Upper lobe of right lung (tissue), 1 donor: ENCODE measurements around the gene CUTC. TPM values are rescaled to one million over a fixed set of nuclear protein-coding genes. Genes with fewer than 3 reads are reported as not detected.

Source experiments
- ATAC-seq: fragments of 200-7000 bp; cut with Tn5 transposase; one replicate; pipeline ENCODE4 v1.9.1; 2020; ENCODE audit warnings: mild to moderate bottlenecking, moderate library complexity
- DNase-seq: peaks from one replicate; pipeline ENCODE4 v3.0.0-alpha.2; 2020
- H3K27ac ChIP-seq: fragments of 200-600 bp; one replicate; pipeline ENCODE4 v1.8.0; 2022
- H3K27me3 ChIP-seq: fragments of 200-600 bp; one replicate; pipeline ENCODE4 v1.8.0; 2022; ENCODE audit warnings: mild to moderate bottlenecking
- H3K36me3 ChIP-seq: fragments of 200-600 bp; one replicate; pipeline ENCODE4 v1.8.0; 2022
- H3K4me1 ChIP-seq: fragments of 200-600 bp; one replicate; pipeline ENCODE4 v1.8.0; 2022
- H3K4me3 ChIP-seq: fragments of 200-600 bp; one replicate; pipeline ENCODE4 v1.8.0; 2022; ENCODE audit warnings: mild to moderate bottlenecking
- H3K9me3 ChIP-seq: fragments of 200-600 bp; one replicate; pipeline ENCODE4 v1.8.0; 2022
- intact Hi-C: fragments of 100-400 bp; cut with DNase I; formaldehyde crosslinking; loops from one replicate; pipeline ENCODE4 v1.11.0; 2022
- total RNA-seq: library from RNA; stranded (reverse); fragmentation: NEBNext Ultra II Directional; extraction: Animal tissue kit (Norgen Biotek cat#: 25700); gene quantifications from one replicate; pipeline ENCODE4 v1.2.1, GENCODE V29; 2021
- TF ChIP-seq, protein P1 (sequence below): fragments of 200-600 bp; IDR thresholded peaks from one replicate; pipeline ENCODE4 v1.8.0; 2022; ENCODE audit warnings: antibody characterized with exemption
- donor health status: DM: no; HTN: yes; CAD: no; lungs with severe emphysema.

Gene CUTC
- total RNA-seq, 1 donor from 2014 or later: 15.8 TPM

- DNase-seq (no peak), ATAC-seq (no peak)
- Histone ChIP-seq H3K27ac (no peak overlapping the region), H3K36me3 (no peaks in the 10 kb centered on the region), H3K27me3 (no peaks in the 10 kb centered on the region), H3K4me1 (no peaks in the 10 kb centered on the region), H3K9me3 (no peaks in the 10 kb centered on the region), H3K4me3 (no peak overlapping the region)
- intact Hi-C loops: no loop called here
- TF ChIP-seq, protein P1, sequence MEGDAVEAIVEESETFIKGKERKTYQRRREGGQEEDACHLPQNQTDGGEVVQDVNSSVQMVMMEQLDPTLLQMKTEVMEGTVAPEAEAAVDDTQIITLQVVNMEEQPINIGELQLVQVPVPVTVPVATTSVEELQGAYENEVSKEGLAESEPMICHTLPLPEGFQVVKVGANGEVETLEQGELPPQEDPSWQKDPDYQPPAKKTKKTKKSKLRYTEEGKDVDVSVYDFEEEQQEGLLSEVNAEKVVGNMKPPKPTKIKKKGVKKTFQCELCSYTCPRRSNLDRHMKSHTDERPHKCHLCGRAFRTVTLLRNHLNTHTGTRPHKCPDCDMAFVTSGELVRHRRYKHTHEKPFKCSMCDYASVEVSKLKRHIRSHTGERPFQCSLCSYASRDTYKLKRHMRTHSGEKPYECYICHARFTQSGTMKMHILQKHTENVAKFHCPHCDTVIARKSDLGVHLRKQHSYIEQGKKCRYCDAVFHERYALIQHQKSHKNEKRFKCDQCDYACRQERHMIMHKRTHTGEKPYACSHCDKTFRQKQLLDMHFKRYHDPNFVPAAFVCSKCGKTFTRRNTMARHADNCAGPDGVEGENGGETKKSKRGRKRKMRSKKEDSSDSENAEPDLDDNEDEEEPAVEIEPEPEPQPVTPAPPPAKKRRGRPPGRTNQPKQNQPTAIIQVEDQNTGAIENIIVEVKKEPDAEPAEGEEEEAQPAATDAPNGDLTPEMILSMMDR: no peak
These were observed 52.9 kb downstream of the CUTC start for GRCh38 chr10:99784727-99785441.

DNA sequence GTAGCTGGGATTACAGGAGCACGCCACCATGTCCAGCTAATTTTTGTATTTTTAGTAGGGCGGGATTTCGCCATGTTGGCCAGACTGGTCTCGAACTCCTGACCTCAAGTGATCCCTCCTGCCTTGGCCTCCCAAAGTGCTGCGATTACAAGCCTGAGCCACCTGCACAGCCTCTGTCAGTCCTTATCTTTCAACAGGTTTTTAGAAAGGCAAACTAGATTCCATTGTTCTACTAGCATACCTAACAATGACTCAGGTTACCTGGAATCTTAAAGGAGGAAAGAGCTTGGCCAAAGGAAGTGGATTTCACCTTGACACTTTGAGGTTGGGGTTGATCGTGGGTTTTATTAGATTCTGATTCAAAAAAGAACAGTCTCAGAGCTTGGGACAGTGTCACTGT is 53.6 kb downstream of the CUTC start:
- Histone ChIP-seq H3K4me3 (no peak overlapping the region), H3K27ac (no peak overlapping the region), H3K36me3 (no peaks in the 10 kb centered on the region), H3K27me3 (no peaks in the 10 kb centered on the region), H3K4me1 (no peaks in the 10 kb centered on the region), H3K9me3 (no peaks in the 10 kb centered on the region)
- ATAC-seq (no peak), DNase-seq (no peak)
- intact Hi-C loops: no loop called here
- TF ChIP-seq, protein P1: no peak

DNA sequence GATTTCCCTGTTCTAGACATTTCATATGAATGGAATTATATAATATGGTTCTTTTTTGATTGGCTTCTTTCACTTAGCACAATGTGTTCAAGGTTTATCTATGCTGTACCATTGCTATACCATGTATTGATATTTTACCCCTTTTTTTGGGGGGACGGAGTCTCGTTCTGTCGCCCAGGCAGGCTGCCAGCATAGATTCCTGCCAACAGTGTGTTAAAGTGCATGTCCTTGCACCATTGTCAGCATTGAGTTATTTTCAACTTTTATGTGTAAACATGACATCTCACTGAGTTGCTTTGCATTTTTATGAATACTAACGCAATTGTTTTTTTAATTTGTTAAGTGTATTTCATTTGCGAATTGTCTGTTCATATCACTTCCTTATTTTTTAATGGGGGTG is 55.3 kb downstream of the CUTC start:
- no peak for ATAC-seq
- no peaks in the 10 kb centered on the region for H3K27me3 ChIP-seq
- DNase-seq: no peak
- no peak overlapping the region for H3K27ac ChIP-seq
- H3K36me3 ChIP-seq: no peaks in the 10 kb centered on the region
- intact Hi-C loops: no loop called here
- TF ChIP-seq, protein P1: no peak
- no peaks in the 10 kb centered on the region for H3K9me3 ChIP-seq
- no peaks in the 10 kb centered on the region for H3K4me1 ChIP-seq
- no peak overlapping the region for H3K4me3 ChIP-seq

DNA sequence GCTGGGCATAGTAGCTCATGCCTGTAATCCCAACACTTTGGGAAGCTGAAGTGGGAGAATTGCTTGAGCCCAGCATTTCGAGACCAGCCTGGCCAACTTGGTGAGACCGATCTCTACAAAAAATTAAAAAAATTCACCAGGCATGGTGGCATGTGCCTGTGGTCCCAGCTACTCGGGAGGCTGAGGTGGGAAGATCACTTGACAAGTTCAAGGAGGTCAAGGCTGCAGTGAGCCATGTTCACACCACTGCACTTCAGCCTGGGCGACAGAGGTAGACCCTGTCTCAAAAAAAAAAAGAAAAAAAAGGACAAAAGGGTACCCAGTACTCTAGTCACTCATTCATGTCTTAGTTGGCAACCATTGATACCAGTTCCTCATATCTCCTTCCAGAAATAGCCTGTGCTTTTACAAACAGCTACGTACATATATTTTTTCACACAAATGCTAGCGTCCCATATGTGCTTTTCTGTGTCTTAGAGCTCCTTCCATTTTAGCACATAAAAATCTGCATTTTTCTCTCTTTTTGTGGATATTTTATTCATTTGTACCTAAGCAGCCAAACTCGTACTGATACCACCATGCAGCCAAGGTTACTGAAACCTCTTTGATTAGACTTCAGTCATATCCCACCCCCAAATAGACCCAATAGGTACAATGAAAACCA is 55.9 kb downstream of the CUTC start:
- no peaks in the 10 kb centered on the region for H3K36me3 ChIP-seq
- DNase-seq: no peak
- ATAC-seq: no peak
- no peaks in the 10 kb centered on the region for H3K9me3 ChIP-seq
- H3K27me3 ChIP-seq: no peaks in the 10 kb centered on the region
- TF ChIP-seq, protein P1: no peak
- intact Hi-C loops: no loop called here
- H3K27ac ChIP-seq: peak overlapping the region; percentile 11
- no peak overlapping the region for H3K4me3 ChIP-seq
- H3K4me1 ChIP-seq: no peaks in the 10 kb centered on the region

DNA sequence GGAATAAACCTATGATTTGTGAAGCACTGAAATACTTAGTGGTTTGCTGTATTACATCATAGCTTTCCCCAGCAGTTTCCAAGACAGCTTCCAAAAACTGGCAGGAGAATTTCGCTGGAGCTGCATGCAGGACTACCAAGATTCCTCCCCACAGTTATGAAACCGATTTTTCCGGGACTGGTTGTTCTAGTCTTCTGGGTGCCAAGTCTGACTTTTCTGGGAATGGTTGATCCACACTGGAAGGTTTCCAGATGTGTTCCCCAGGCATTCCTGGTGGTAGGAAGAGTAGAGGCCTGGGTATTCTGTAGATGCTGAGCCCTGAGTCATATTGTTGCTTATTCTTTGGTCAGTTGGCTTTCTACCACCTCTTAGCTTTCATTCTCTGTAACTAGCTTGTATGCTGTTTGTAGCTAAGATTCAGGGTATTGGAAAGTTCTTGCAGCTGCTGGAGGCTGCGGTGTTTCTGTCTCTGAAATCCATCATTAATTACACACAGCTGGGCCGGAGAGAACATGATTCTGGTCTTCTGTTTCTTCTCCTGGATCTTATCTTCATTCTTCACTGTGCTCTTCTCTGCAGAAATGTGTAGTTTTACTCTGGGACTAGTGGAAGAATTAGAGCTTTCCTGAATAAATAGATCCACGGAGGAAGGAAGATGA is 56.7 kb downstream of the CUTC start:
- no peak for DNase-seq
- ATAC-seq: peak; percentile 48
- H3K9me3 ChIP-seq: no peaks in the 10 kb centered on the region
- TF ChIP-seq, protein P1: no peak
- H3K4me1 ChIP-seq: no peaks in the 10 kb centered on the region
- intact Hi-C loops: no loop called here
- H3K27ac ChIP-seq: peak overlapping the region; percentile 58
- no peaks in the 10 kb centered on the region for H3K36me3 ChIP-seq
- no peak overlapping the region for H3K4me3 ChIP-seq
- no peaks in the 10 kb centered on the region for H3K27me3 ChIP-seq
